SU-DHL-6 (cell line): ENCODE data around the gene D2HGDH.
A peak's percentile ranks its signal among the peaks of the same experiment; 100 is the strongest.
"Not testable (repeated sequence)": the region's sequence is repeated elsewhere in the genome, so short reads cannot be mapped to it uniquely, and the experiment has no call there.

Experiments used
- H2AFZ ChIP-seq: fragments of 200-600 bp; sonication (generic); 2 replicates; pipeline ENCODE4 v1.6.1; 2014; ENCODE audit warnings: low read depth, mild to moderate bottlenecking, moderate library complexity, mixed read lengths, antibody characterized with exemption, low read length; ENCODE audit not compliant: severe bottlenecking
- H3F3A ChIP-seq: fragments of 200-600 bp; shearing (Covaris generic); 2 replicates; pipeline ENCODE4 v1.6.0; 2016; ENCODE audit warnings: antibody characterized with exemption, mild to moderate bottlenecking; ENCODE audit not compliant: insufficient read depth
- H3K27ac ChIP-seq: fragments of 200-600 bp; sonication (generic); 2 replicates; pipeline ENCODE4 v1.5.1; 2016; ENCODE audit warnings: low read depth, mild to moderate bottlenecking, low read length, moderate library complexity, mixed read lengths
- H3K27me3 ChIP-seq: fragments of 200-600 bp; sonication (generic), shearing (Covaris generic); 2 replicates; pipeline ENCODE4 v1.6.0; 2014; ENCODE audit warnings: mild to moderate bottlenecking, low read length
- H3K36me3 ChIP-seq: fragments of 200-600 bp; sonication (generic); 2 replicates; pipeline ENCODE4 v1.6.1; 2014; ENCODE audit warnings: mild to moderate bottlenecking, low read length, mixed read lengths
- H3K4me2 ChIP-seq: fragments of 300-600, 200-600 bp; shearing (Covaris generic), sonication (generic); 2 replicates; pipeline ENCODE4 v1.6.0; 2014; ENCODE audit warnings: low read length, low read depth, mild to moderate bottlenecking; ENCODE audit not compliant: poor library complexity, severe bottlenecking
- H3K4me3 ChIP-seq: fragments of 200-600 bp; sonication (generic); 2 replicates; pipeline ENCODE4 v1.5.1; 2014; ENCODE audit warnings: antibody characterized with exemption, low read length, mild to moderate bottlenecking, mixed read lengths; ENCODE audit not compliant: insufficient read depth, poor library complexity, severe bottlenecking
- H3K79me2 ChIP-seq: fragments of 200-600 bp; sonication (generic); 2 replicates; pipeline ENCODE4 v1.6.1; 2014; ENCODE audit warnings: mild to moderate bottlenecking, low read length, moderate library complexity; ENCODE audit not compliant: insufficient read depth
- H3K9ac ChIP-seq: fragments of 200-600 bp; sonication (generic); 2 replicates; pipeline ENCODE4 v1.7.0; 2014; ENCODE audit warnings: mild to moderate bottlenecking, low read length
- H3K9me2 ChIP-seq: fragments of 200-600 bp; sonication (generic); replicated peaks from 2 replicates; pipeline ENCODE4 v1.6.1; 2014; ENCODE audit warnings: low read length; ENCODE audit not compliant: insufficient read depth
- H3K9me3 ChIP-seq: fragments of 200-600 bp; sonication (generic); 2 replicates; pipeline ENCODE4 v1.6.1; 2014; ENCODE audit warnings: low read length, mixed read lengths; ENCODE audit not compliant: insufficient read depth
- H4K20me1 ChIP-seq: fragments of 200-600 bp; sonication (generic); 2 replicates; pipeline ENCODE4 v1.6.1; 2014; ENCODE audit warnings: low read depth, mild to moderate bottlenecking, antibody characterized with exemption, low read length, moderate library complexity, mixed read lengths
- CTCF ChIP-seq: fragments of 200-600 bp; sonication (generic); IDR thresholded peaks from one replicate; pipeline ENCODE4 v1.5.1; 2017; ENCODE audit warnings: antibody characterized with exemption, mild to moderate bottlenecking, low read length, moderate library complexity; ENCODE audit not compliant: insufficient read depth, poor library complexity, severe bottlenecking
- EZH2phosphoT487 ChIP-seq: fragments of 200-600 bp; sonication (generic), shearing (Covaris generic); conservative IDR thresholded peaks from 2 replicates; pipeline ENCODE4 v1.6.1; 2018; ENCODE audit warnings: mild to moderate bottlenecking, antibody characterized with exemption, low read length, moderate library complexity, mixed read lengths

D2HGDH gene

DNA sequence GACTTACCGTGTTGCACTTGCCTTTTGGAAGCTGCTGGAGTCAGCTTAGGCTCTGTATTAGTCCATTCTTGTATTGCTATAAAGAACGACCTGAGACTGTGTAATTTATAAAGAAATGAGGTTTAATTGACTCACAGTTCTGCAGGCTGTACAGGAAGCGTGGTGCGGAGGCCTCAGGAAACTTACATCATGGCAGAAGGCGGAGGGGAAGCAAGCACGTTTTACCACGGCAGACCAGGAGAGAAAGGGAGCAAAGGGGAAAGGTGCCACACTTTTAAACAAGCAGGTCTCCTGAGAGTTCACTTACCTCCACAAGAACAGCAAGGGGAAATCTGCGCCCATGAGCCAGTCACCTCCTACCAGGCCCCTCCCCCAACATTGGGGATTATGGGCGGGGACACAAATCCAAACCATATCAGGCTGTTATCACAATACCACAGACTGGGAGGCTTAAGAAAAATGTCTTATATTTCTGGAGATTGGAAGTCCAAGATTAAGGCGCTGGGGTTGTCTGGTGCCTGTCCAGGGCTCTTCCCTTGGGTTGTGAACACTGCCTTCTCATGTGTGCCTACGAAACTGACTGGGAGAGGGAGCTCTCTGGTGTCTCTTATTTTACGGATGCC, 3.6 kb upstream of the D2HGDH start:
- no peaks in the 10 kb centered on the region for H4K20me1 ChIP-seq
- H3K9ac ChIP-seq, result no peak overlapping the region
- no peak overlapping the region for H3K4me2 ChIP-seq
- H3K9me3 ChIP-seq, result no peaks in the 10 kb centered on the region
- no peaks in the 10 kb centered on the region for H3K79me2 ChIP-seq
- H3K4me3 ChIP-seq, result no peak overlapping the region
- no peaks in the 10 kb centered on the region for H3K9me2 ChIP-seq
- no peaks in the 10 kb centered on the region for H3K27me3 ChIP-seq
- H2AFZ ChIP-seq, result no peak overlapping the region
- no peaks in the 10 kb centered on the region for H3F3A ChIP-seq
- H3K27ac ChIP-seq, result no peak overlapping the region
- TF ChIP-seq EZH2phosphoT487 (no peak), CTCF (no peak)
- no peaks in the 10 kb centered on the region for H3K36me3 ChIP-seq

DNA sequence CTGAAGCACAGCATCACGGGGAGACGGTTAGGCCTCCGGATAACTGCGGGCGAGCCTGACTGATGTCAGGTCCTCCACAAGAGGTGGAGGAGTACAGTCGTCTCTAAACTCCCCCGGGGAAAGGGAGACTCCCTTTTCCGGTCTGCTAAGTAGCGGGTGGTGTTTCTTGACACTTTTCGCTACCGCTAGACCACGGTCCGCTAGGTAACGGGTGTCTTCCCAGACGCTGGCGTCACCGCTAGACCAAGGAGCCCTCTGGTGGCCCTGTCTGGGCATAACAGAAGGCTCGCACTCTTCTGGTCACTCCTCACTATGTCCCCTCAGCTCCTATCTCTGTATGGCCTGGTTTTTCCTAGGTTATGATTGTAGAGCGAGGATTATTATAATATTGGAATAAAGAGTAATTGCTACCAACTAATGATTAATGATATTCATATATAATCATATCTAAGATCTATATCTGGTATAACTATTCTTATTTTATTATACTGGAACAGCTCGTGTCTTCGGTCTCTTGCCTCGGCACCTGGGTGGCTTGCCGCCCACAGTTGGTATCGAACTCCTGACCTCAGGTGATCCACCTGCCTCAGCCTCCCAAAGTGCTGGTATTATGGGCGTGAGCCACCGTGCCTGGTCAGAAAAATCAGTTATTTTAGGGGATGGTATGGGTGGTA, 1.8 kb upstream of the D2HGDH start:
- H3K27ac ChIP-seq, H3K9me3 ChIP-seq, H3K4me3 ChIP-seq, H3K9ac ChIP-seq, H3K79me2 ChIP-seq, H2AFZ ChIP-seq, H3F3A ChIP-seq, H3K27me3 ChIP-seq, H3K9me2 ChIP-seq, H4K20me1 ChIP-seq, H3K36me3 ChIP-seq: not testable (repeated sequence)
- peak overlapping the region; percentile 18 for H3K4me2 ChIP-seq

GRCh38 chr2:241733391-241734207, 831 bp upstream of the D2HGDH start:
- H3F3A ChIP-seq, result no peaks in the 10 kb centered on the region
- peak overlapping the region; percentile 66 for H3K4me3 ChIP-seq
- no peak for TF ChIP-seq CTCF
- TF ChIP-seq EZH2phosphoT487, result no peak
- peak overlapping the region; percentile 86 for H3K9ac ChIP-seq
- H3K9me2 ChIP-seq, result no peaks in the 10 kb centered on the region
- no peaks in the 10 kb centered on the region for H3K36me3 ChIP-seq
- H3K9me3 ChIP-seq, result no peaks in the 10 kb centered on the region
- peak overlapping the region; percentile 68 for H3K4me2 ChIP-seq
- H4K20me1 ChIP-seq, result no peaks in the 10 kb centered on the region
- peaks cover 6% of the 10 kb centered on the region; the same call in 1 of the 2 replicates for H3K79me2 ChIP-seq
- H3K27me3 ChIP-seq, result no peaks in the 10 kb centered on the region
- no peak overlapping the region for H3K27ac ChIP-seq
- H2AFZ ChIP-seq, result peak overlapping the region; percentile 95

- H3K27ac ChIP-seq, result no peak overlapping the region
- H3F3A ChIP-seq, result no peaks in the 10 kb centered on the region
- peaks cover 6% of the 10 kb centered on the region; the same call in 1 of the 2 replicates for H3K79me2 ChIP-seq
- H3K9me3 ChIP-seq, result no peaks in the 10 kb centered on the region
- peak overlapping the region; percentile 95 for H2AFZ ChIP-seq
- peak overlapping the region; percentile 86 for H3K9ac ChIP-seq
- H3K27me3 ChIP-seq, result no peaks in the 10 kb centered on the region
- peak overlapping the region; percentile 66 for H3K4me3 ChIP-seq
- TF ChIP-seq EZH2phosphoT487, result no peak
- TF ChIP-seq CTCF, result no peak
- H3K36me3 ChIP-seq, result no peaks in the 10 kb centered on the region
- no peaks in the 10 kb centered on the region for H3K9me2 ChIP-seq
- peak overlapping the region; percentile 68 for H3K4me2 ChIP-seq
- no peaks in the 10 kb centered on the region for H4K20me1 ChIP-seq
Observed at GRCh38 chr2:241734208-241734466, 293 bp upstream of the D2HGDH start.
